MCF 10A (cell line): ENCODE data around the gene GNPTG. TPM values are rescaled to one million over a fixed set of nuclear protein-coding genes. Genes with fewer than 3 reads are reported as not detected.

ENCODE experiments used
- BruUV-seq: library from RNA; stranded (reverse); fragments of 400-500 nt; replicated peaks from 2 replicates; lab custom pipeline; 2021; lab: Mats Ljungman, UMichigan
- CTCF ChIA-PET: fragments of 300-600 bp; sonication (Branson Sonifier 250); formaldehyde crosslinking; extraction: SDS; loops from one replicate; lab custom pipeline; 2021; ENCODE audit warnings: antibody characterized with exemption, inconsistent platforms; lab: Yijun Ruan, JAX
- POLR2A ChIA-PET: fragments of 300-600, 350-650 bp; sonication (Branson Sonifier 250); formaldehyde crosslinking; extraction: SDS; loops from one replicate; lab custom pipeline; 2020; ENCODE audit warnings: antibody characterized with exemption, inconsistent platforms; lab: Yijun Ruan, JAX
- DNase-seq: peaks from one replicate; pipeline ENCODE4 v3.0.0-alpha.2; 2018; ENCODE audit not compliant: unreplicated experiment
- H3K27ac Mint-ChIP-seq: one replicate; pipeline ENCODE4 v1.8.0; 2022; ENCODE audit warnings: mild to moderate bottlenecking, low read depth, mixed read lengths; ENCODE audit not compliant: unreplicated experiment
- H3K27me3 Mint-ChIP-seq: one replicate; pipeline ENCODE4 v1.8.0; 2022; ENCODE audit warnings: mixed read lengths; ENCODE audit not compliant: insufficient read depth, unreplicated experiment
- H3K36me3 Mint-ChIP-seq: one replicate; pipeline ENCODE4 v1.8.0; 2022; ENCODE audit warnings: mild to moderate bottlenecking, moderate library complexity, mixed read lengths; ENCODE audit not compliant: insufficient read depth, unreplicated experiment
- H3K4me1 Mint-ChIP-seq: one replicate; pipeline ENCODE4 v1.8.0; 2022; ENCODE audit warnings: mixed read lengths; ENCODE audit not compliant: insufficient read depth, unreplicated experiment
- H3K4me3 Mint-ChIP-seq: one replicate; pipeline ENCODE4 v1.8.0; 2022; ENCODE audit warnings: mild to moderate bottlenecking, moderate library complexity, mixed read lengths; ENCODE audit not compliant: unreplicated experiment
- H3K9me3 Mint-ChIP-seq: one replicate; pipeline ENCODE4 v1.8.0; 2022; ENCODE audit warnings: mixed read lengths; ENCODE audit not compliant: unreplicated experiment
- intact Hi-C: fragments of 100-400 bp; cut with micrococcal nuclease; formaldehyde crosslinking; loops from 2 replicates; pipeline ENCODE4 v1.14.1; 2022
- total RNA-seq: library from RNA; stranded (reverse); gene quantifications from 2 replicates; pipeline ENCODE4 v1.2.3, GENCODE V29; 2022
- TF ChIP-seq, protein P1 (sequence below): fragments of 200-600 bp; IDR thresholded peaks from one replicate; pipeline ENCODE4 v1.8.0; 2022; ENCODE audit warnings: antibody characterized with exemption, mild to moderate bottlenecking; ENCODE audit not compliant: unreplicated experiment

The GNPTG gene
- total RNA-seq, 1 experiment from 2014 or later, result 37.6 TPM

- ChIA-PET CTCF (no interaction called here), POLR2A (no interaction called here)
- DNase-seq, result no peak
- no peak overlapping the region for H3K4me3 Mint-ChIP-seq
- H3K9me3 Mint-ChIP-seq, result no peaks in the 10 kb centered on the region
- H3K4me1 Mint-ChIP-seq, result no peaks in the 10 kb centered on the region
- H3K36me3 Mint-ChIP-seq, result no peaks in the 10 kb centered on the region
- H3K27ac Mint-ChIP-seq, result no peak overlapping the region
- H3K27me3 Mint-ChIP-seq, result peaks cover 13% of the 10 kb centered on the region
- intact Hi-C loops, result no loop called here
- BruUV-seq, result no TSS peak
- TF ChIP-seq, protein P1, sequence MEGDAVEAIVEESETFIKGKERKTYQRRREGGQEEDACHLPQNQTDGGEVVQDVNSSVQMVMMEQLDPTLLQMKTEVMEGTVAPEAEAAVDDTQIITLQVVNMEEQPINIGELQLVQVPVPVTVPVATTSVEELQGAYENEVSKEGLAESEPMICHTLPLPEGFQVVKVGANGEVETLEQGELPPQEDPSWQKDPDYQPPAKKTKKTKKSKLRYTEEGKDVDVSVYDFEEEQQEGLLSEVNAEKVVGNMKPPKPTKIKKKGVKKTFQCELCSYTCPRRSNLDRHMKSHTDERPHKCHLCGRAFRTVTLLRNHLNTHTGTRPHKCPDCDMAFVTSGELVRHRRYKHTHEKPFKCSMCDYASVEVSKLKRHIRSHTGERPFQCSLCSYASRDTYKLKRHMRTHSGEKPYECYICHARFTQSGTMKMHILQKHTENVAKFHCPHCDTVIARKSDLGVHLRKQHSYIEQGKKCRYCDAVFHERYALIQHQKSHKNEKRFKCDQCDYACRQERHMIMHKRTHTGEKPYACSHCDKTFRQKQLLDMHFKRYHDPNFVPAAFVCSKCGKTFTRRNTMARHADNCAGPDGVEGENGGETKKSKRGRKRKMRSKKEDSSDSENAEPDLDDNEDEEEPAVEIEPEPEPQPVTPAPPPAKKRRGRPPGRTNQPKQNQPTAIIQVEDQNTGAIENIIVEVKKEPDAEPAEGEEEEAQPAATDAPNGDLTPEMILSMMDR, result no peak
Measured at GRCh38 chr16:1335211-1335971, 16.3 kb upstream of the GNPTG start.

GRCh38 chr16:1335996-1336395 is 15.7 kb upstream of the GNPTG start:
- H3K4me1 Mint-ChIP-seq, result no peaks in the 10 kb centered on the region
- intact Hi-C loops, result no loop called here
- no TSS peak for BruUV-seq
- DNase-seq, result no peak
- POLR2A ChIA-PET, result interaction anchor here (0.7 kb wide), 1 partner anchor 30 kb away, joined by 3 read pairs; no protein-coding TSS in a partner anchor
- TF ChIP-seq, protein P1, result no peak
- no peaks in the 10 kb centered on the region for H3K36me3 Mint-ChIP-seq
- peaks cover 13% of the 10 kb centered on the region for H3K27me3 Mint-ChIP-seq
- H3K27ac Mint-ChIP-seq, result no peak overlapping the region
- no peaks in the 10 kb centered on the region for H3K9me3 Mint-ChIP-seq
- no peak overlapping the region for H3K4me3 Mint-ChIP-seq
- CTCF ChIA-PET, result interaction anchor here (0.6 kb wide), 1 partner anchor 21 kb away, joined by 3 read pairs; no protein-coding TSS in a partner anchor

DNA sequence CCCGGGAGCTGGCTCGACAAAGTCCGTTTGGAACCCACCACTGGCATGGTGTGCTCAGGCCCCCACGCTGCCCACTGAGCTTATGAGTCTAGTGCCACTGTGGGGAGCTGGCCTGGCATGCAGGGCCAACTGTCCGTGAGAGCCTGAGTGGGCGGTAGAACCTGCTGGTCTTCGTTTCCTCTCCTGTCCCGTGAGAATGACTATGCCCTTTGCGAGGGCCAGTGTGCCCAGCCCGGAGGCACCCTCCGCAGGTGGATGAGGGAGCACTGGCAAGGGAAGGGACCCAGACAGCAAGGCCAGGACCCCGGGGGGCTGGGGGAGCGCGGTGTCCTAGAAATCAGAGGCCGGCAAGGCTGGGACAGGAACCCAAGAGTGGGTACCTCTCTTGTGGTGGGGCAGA is 15.1 kb upstream of the GNPTG start:
- ChIA-PET CTCF (interaction anchor here (0.6 kb wide), 1 partner anchor 22 kb away, joined by 3 read pairs; no protein-coding TSS in a partner anchor), POLR2A (interaction anchor here (0.7 kb wide), 1 partner anchor 30 kb away, joined by 3 read pairs; no protein-coding TSS in a partner anchor)
- peaks cover 13% of the 10 kb centered on the region for H3K27me3 Mint-ChIP-seq
- H3K9me3 Mint-ChIP-seq, result no peaks in the 10 kb centered on the region
- H3K4me1 Mint-ChIP-seq, result no peaks in the 10 kb centered on the region
- H3K27ac Mint-ChIP-seq, result no peak overlapping the region
- H3K4me3 Mint-ChIP-seq, result no peak overlapping the region
- no peak for DNase-seq
- intact Hi-C loops, result no loop called here
- no TSS peak for BruUV-seq
- TF ChIP-seq, protein P1, result no peak
- no peaks in the 10 kb centered on the region for H3K36me3 Mint-ChIP-seq

DNA sequence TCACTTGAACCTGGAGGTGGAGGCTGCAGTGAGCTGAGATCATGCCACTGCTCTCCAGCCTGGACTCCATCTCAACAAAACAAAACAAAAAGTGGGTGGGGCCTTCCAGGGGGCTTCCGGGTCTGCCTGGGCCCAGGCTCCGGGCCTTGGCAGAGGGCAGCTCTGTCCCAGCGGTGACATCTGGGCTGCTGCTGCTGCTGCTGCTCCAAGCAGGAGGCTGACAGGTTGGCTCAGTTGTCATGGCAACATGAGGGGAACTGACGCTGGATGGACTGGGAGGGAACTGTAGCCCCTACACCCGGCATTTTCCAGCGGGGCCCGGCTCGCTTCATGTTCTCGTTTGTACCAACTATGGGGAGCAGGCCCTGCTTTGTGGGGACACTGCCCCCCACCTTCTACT is 14.2 kb upstream of the GNPTG start:
- Mint-ChIP-seq H3K27ac (no peak overlapping the region), H3K4me1 (no peaks in the 10 kb centered on the region), H3K4me3 (no peak overlapping the region), H3K27me3 (peaks cover 13% of the 10 kb centered on the region), H3K36me3 (no peaks in the 10 kb centered on the region), H3K9me3 (no peaks in the 10 kb centered on the region)
- DNase-seq, result no peak
- BruUV-seq, result no TSS peak
- TF ChIP-seq, protein P1, result no peak
- ChIA-PET POLR2A (no interaction called here), CTCF (no interaction called here)
- intact Hi-C loops, result no loop called here
